HG03196 (cell line): ENCODE measurements around the gene ETNK1.

Experiments
- ATAC-seq: cut with Tn5 transposase; IDR thresholded peaks from one replicate; pipeline ENCODE4 v1.9.1; 2021; ENCODE audit not compliant: unreplicated experiment

ETNK1 gene

GRCh38 chr12:22631863-22632463 is 7.0 kb downstream of the ETNK1 start:
- no peak for ATAC-seq

GRCh38 chr12:22634883-22635282 is 9.9 kb downstream of the ETNK1 start:
- no peak for ATAC-seq

GRCh38 chr12:22635812-22636211 is 10.8 kb downstream of the ETNK1 start:
- no peak for ATAC-seq

- ATAC-seq = no peak
Measured at GRCh38 chr12:22640851-22641250, 15.9 kb downstream of the ETNK1 start.

GRCh38 chr12:22641353-22642053 is 16.5 kb downstream of the ETNK1 start:
- ATAC-seq = no peak

- no peak for ATAC-seq
Measured at GRCh38 chr12:22648668-22649067, 23.7 kb downstream of the ETNK1 start.

GRCh38 chr12:22653075-22653474 is 28.1 kb downstream of the ETNK1 start:
- no peak for ATAC-seq

- ATAC-seq = no peak
Measured at GRCh38 chr12:22653791-22654190, 28.8 kb downstream of the ETNK1 start.

GRCh38 chr12:22656376-22656775 is 31.4 kb downstream of the ETNK1 start:
- ATAC-seq = no peak

- no peak for ATAC-seq
Measured at GRCh38 chr12:22656831-22657230, 31.9 kb downstream of the ETNK1 start.

- ATAC-seq = no peak
Measured at GRCh38 chr12:22657538-22657937, 32.6 kb downstream of the ETNK1 start.

- ATAC-seq = no peak
Measured at GRCh38 chr12:22658214-22658613, 33.2 kb downstream of the ETNK1 start.

- no peak for ATAC-seq
Measured at GRCh38 chr12:22662356-22662755, 37.4 kb downstream of the ETNK1 start.

GRCh38 chr12:22665476-22665875 is 40.5 kb downstream of the ETNK1 start:
- ATAC-seq = no peak

- ATAC-seq = no peak
Measured at GRCh38 chr12:22667122-22667521, 42.2 kb downstream of the ETNK1 start.

- ATAC-seq = no peak
Measured at GRCh38 chr12:22668441-22668840, 43.5 kb downstream of the ETNK1 start.

- no peak for ATAC-seq
Measured at GRCh38 chr12:22670762-22671161, 45.8 kb downstream of the ETNK1 start.

- ATAC-seq = no peak
Measured at GRCh38 chr12:22672951-22673350, 48.0 kb downstream of the ETNK1 start.

GRCh38 chr12:22677781-22678574 is 53.0 kb downstream of the ETNK1 start:
- ATAC-seq = no peak

- no peak for ATAC-seq
Measured at GRCh38 chr12:22682663-22683062, 57.7 kb downstream of the ETNK1 start.

GRCh38 chr12:22683131-22683530 is 58.2 kb downstream of the ETNK1 start:
- ATAC-seq = no peak
